Uterus (tissue), 4 donors: ENCODE results near the gene HS3ST3A1. TPM values are rescaled to one million over a fixed set of nuclear protein-coding genes. Genes with fewer than 3 reads are reported as not detected.

Experiments
- DNase-seq, 2 donors: peaks; one replicate each; pipeline ENCODE4 v3.0.0-alpha.2; 2019 to 2020
- H3K27ac ChIP-seq, 2 donors: fragments of 200-600 bp; sonication (generic); 1 replicate in 1 of 2; 2 replicates in 1 of 2; pipeline ENCODE4 v1.5.1; 2016 to 2018
- H3K27me3 ChIP-seq, 2 donors: fragments of 200-600 bp; sonication (generic); one replicate each; pipeline ENCODE4 v1.5.1; 2018 to 2019; ENCODE audit warnings: control low read depth in 1 of 2
- H3K36me3 ChIP-seq, 2 donors: fragments of 200-600 bp; sonication (generic); one replicate each; pipeline ENCODE4 v1.5.1; 2019; ENCODE audit warnings: control low read depth in 1 of 2
- H3K4me1 ChIP-seq, 2 donors: fragments of 200-600 bp; sonication (generic); one replicate each; pipeline ENCODE4 v1.5.1; 2018 to 2019; ENCODE audit warnings: control low read depth in 1 of 2
- H3K4me3 ChIP-seq, 2 donors: fragments of 200-600 bp; sonication (generic); 1 replicate in 1 of 2; 2 replicates in 1 of 2; pipeline ENCODE4 v1.5.1; 2018 to 2019; ENCODE audit warnings: mild to moderate bottlenecking in 1 of 2
- H3K9me3 ChIP-seq, 2 donors: fragments of 200-600 bp; sonication (generic); one replicate each; pipeline ENCODE4 v1.5.1; 2019; ENCODE audit warnings: control low read depth in 1 of 2
- POLR2A ChIP-seq, 2 donors: fragments of 450-650 bp; IDR thresholded peaks; one replicate each; pipeline ENCODE4 v1.6.1; 2016; ENCODE audit warnings: antibody characterized with exemption in 2 of 2, mild to moderate bottlenecking in 1 of 2, moderate library complexity in 1 of 2
- intact Hi-C: fragments of 100-400 bp; cut with DNase I; formaldehyde crosslinking; loops from one replicate; pipeline ENCODE4 v1.15.1; 2023; ENCODE audit warnings: low total_unique reads
- total RNA-seq, 4 donors: library from RNA; depleted of rRNA in 3 of 4; stranded (reverse); fragments of >200 nt in 3 of 4; gene quantifications; one replicate each; pipeline versions ENCODE4 v1.1.0 to v1.2.4, GENCODE V29; 2014 to 2023
- TF ChIP-seq, protein P1 (sequence below), 4 experiments: fragments of 200-600 bp in 2 of 4; fragments of 450-650 bp in 2 of 4; sonication (generic) in 2 of 4; IDR thresholded peaks; one replicate each; pipeline ENCODE4 v1.5.1; 2016 to 2019; ENCODE audit warnings: antibody characterized with exemption in 4 of 4, mild to moderate bottlenecking in 2 of 4, moderate library complexity in 1 of 4
- donor health status: DM: yes; HTN: yes; CAD: no.

Gene HS3ST3A1
- total RNA-seq, 4 donors from 2014 or later = 2.1 to 7.7 (median 5.0) TPM; not detected in 1

DNA sequence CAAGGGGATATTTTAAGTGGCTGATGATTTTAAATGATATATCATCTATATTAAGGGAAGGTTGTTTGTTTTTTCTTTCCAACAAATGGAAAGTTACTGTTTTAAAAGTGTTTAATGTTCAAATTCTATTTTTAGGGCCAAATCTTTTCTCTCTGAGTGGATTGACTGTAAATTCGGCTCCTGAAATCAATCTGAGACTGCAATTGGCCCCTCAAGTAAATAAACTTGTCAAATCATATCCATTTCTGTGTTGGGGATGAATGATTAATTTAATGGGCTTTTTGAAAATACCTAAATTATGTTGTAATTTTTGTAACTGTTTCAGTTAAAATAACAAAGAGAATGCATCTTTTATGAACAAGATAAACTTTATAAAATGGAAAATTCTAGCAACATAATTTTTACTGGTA, 2.6 kb downstream of the HS3ST3A1 start:
- intact Hi-C loops = no loop called here
- H3K27me3 ChIP-seq = peaks cover 4 to 17% of the 10 kb centered on the region in 2 donors
- H3K27ac ChIP-seq = no peak overlapping the region

DNA sequence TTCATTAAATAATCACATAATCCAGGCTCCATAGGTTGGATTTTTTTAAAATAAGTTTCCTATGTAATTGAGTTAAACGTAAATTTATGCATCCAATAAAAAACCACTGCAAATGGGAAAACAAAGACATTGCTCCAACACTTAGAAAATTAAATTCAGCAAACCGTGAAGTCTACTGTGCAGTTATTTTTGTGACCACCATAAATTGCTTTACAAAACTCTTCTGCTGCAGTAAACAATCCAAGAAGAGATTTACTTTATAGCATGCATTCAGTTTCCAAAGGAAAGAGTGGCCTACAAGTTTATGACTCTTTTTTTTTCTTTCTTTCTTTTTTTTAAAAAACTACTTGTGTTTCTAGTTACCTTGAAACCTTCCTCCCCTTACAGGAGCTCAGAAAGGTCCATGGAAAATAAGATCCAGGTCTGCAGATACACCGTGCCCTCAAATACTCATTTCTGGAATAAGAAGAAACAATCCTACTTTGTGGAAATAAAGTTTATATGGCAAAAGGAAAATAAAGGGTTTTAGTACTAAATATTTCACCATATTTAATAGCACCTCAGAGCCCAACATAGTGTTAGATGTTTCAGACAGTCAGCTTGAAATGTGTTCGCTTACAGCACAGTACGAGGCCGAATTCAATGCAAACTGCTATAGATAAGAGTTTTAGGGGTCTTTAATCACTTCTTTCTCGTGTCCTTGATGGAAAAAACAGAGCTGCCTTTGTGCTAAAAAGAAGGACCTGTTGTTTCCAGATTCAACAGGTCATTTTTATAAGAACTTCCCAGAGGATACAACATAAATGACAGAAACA, 3.2 kb downstream of the HS3ST3A1 start:
- H3K9me3 ChIP-seq = no peaks in the 10 kb centered on the region
- peaks cover 4 to 17% of the 10 kb centered on the region in 2 donors for H3K27me3 ChIP-seq
- no peaks in the 10 kb centered on the region for H3K36me3 ChIP-seq

More for the DNA sequence above, 2.6 kb downstream of the HS3ST3A1 start:
- no peaks in the 10 kb centered on the region for H3K9me3 ChIP-seq
- no peaks in the 10 kb centered on the region for H3K36me3 ChIP-seq
- DNase-seq = no peak
- TF ChIP-seq, protein P1, sequence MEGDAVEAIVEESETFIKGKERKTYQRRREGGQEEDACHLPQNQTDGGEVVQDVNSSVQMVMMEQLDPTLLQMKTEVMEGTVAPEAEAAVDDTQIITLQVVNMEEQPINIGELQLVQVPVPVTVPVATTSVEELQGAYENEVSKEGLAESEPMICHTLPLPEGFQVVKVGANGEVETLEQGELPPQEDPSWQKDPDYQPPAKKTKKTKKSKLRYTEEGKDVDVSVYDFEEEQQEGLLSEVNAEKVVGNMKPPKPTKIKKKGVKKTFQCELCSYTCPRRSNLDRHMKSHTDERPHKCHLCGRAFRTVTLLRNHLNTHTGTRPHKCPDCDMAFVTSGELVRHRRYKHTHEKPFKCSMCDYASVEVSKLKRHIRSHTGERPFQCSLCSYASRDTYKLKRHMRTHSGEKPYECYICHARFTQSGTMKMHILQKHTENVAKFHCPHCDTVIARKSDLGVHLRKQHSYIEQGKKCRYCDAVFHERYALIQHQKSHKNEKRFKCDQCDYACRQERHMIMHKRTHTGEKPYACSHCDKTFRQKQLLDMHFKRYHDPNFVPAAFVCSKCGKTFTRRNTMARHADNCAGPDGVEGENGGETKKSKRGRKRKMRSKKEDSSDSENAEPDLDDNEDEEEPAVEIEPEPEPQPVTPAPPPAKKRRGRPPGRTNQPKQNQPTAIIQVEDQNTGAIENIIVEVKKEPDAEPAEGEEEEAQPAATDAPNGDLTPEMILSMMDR (IDR thresholded peaks at IDR 0.05) = no peak
- no peak for TF ChIP-seq POLR2A (IDR thresholded peaks at IDR 0.05)
- no peak overlapping the region for H3K4me3 ChIP-seq
- H3K4me1 ChIP-seq = peaks cover 0 to 16% of the 10 kb centered on the region in 2 donors

DNA sequence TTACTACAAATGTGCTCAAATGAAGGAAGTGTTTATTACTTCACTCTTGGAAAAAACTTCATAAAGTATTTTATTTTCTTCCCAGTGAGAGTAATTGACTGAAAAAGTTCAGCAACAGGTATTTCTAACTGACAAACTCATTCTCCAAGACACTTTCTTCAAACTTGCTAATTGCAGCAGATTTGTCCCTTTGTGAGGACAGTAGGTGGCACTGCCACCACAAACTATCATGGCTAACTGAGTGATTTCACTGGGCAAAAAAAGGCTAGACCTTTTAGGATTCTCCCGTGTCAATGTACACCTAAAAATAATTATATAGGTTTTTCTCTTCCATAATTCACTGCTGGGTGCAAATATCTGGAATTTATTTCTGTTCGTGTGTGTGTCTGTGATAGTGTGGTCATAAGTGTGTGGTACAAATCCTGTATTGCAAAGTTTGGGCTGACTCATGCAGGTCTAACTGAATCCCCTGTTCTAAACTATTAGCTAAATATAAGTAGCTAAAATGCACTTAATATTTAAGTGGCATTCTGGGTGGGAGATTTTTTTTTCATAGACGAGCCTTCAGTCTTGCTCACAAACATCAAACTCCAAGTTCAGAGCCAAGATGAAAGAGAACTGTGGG, 3.9 kb downstream of the HS3ST3A1 start:
- Histone ChIP-seq H3K4me1 (peaks cover 0 to 16% of the 10 kb centered on the region in 2 donors), H3K36me3 (no peaks in the 10 kb centered on the region), H3K9me3 (no peaks in the 10 kb centered on the region), H3K27ac (no peak overlapping the region), H3K27me3 (peaks cover 4 to 11% of the 10 kb centered on the region in 2 donors), H3K4me3 (no peak overlapping the region)
- TF ChIP-seq, protein P1 (IDR thresholded peaks at IDR 0.05) = peak in 2 of 4 experiments; percentile 37 to 41
- no peak for TF ChIP-seq POLR2A (IDR thresholded peaks at IDR 0.05)
- no peak for DNase-seq
- intact Hi-C loops = no loop called here

More for the DNA sequence above, 3.2 kb downstream of the HS3ST3A1 start:
- Histone ChIP-seq H3K27ac (no peak overlapping the region), H3K4me1 (peaks cover 0 to 16% of the 10 kb centered on the region in 2 donors), H3K4me3 (no peak overlapping the region)
- TF ChIP-seq, protein P1 (IDR thresholded peaks at IDR 0.05) = no peak
- TF ChIP-seq POLR2A (IDR thresholded peaks at IDR 0.05) = no peak
- DNase-seq = no peak
- intact Hi-C loops = no loop called here

DNA sequence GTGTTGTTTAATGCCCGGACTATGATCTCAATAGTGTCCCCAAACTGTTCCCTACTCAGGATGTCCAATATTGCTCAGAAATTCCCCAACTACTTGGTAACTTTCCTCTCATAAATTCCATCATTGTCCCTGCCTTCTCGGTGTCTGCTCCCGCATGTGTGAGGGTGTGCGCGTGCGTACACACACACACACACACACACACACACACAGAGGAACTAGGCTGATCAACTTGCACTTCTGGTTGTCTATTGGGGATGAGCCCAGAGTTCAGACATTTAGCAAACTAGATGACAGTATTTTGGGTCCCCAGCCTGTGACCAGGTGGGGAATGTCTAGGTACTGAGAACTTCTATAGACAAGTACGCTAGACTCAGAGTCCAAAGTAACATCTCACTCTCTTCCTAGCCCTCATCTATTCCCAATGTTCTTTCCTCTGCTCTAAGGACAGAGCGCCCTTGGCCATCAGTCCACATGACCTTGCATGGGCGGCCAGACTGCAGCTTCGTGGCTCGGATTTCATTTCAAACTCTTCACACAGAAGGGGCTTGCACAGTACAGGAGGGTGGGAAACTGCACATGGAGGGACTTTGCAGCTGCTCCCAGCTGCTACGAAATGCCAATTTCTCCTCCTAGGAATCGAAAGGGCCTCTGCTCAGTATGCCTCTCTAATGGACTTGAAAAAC, 5.3 kb downstream of the HS3ST3A1 start:
- Histone ChIP-seq H3K9me3 (no peaks in the 10 kb centered on the region), H3K27ac (no peak overlapping the region), H3K36me3 (no peaks in the 10 kb centered on the region), H3K4me3 (no peak overlapping the region), H3K27me3 (peaks cover 0 to 9% of the 10 kb centered on the region in 2 donors), H3K4me1 (peaks cover 0 to 8% of the 10 kb centered on the region in 2 donors)
- DNase-seq = no peak
- TF ChIP-seq, protein P1 (IDR thresholded peaks at IDR 0.05) = no peak
- TF ChIP-seq POLR2A (IDR thresholded peaks at IDR 0.05) = no peak
- intact Hi-C loops = no loop called here
